GM12892 (cell line): ENCODE measurements around the gene RPL11. TPM values are rescaled to one million over a fixed set of nuclear protein-coding genes. Genes with fewer than 3 reads are reported as not detected.
"Not testable (repeated sequence)": the region's sequence is repeated elsewhere in the genome, so short reads cannot be mapped to it uniquely, and the experiment has no call there.

Experiments used
- DNase-seq: peaks from one replicate; pipeline ENCODE4 v3.0.0; 2011; ENCODE audit not compliant: insufficient read length
- FAIRE-seq: peaks from 2 replicates; lab custom pipeline; 2011; peaks lifted over from hg19 to GRCh38; lab: Jason Lieb, UNC
- POLR2A ChIP-seq: IDR thresholded peaks from 2 replicates; pipeline ENCODE4 v1.6.1; 2011; ENCODE audit warnings: low read depth, low read length, control low read depth
- POLR2AphosphoS5 ChIP-seq: IDR thresholded peaks from 2 replicates; pipeline ENCODE4 v1.6.1; 2011; ENCODE audit warnings: low read depth, low read length, control low read depth
- TAF1 ChIP-seq: IDR thresholded peaks from 2 replicates; pipeline ENCODE4 v1.6.1; 2011; ENCODE audit warnings: low read depth, mild to moderate bottlenecking, control low read depth, low read length, borderline replicate concordance
- polyA plus RNA-seq: library from polyadenylated mRNA; unstranded; fragments of >200 nt; gene quantifications from one replicate; pipeline ENCODE4 v1.2.1, GENCODE V29; 2012; ENCODE audit warnings: missing spikeins, inconsistent platforms; ENCODE audit not compliant: missing spikeins

Gene RPL11
- 7,014 TPM for polyA plus RNA-seq

DNA sequence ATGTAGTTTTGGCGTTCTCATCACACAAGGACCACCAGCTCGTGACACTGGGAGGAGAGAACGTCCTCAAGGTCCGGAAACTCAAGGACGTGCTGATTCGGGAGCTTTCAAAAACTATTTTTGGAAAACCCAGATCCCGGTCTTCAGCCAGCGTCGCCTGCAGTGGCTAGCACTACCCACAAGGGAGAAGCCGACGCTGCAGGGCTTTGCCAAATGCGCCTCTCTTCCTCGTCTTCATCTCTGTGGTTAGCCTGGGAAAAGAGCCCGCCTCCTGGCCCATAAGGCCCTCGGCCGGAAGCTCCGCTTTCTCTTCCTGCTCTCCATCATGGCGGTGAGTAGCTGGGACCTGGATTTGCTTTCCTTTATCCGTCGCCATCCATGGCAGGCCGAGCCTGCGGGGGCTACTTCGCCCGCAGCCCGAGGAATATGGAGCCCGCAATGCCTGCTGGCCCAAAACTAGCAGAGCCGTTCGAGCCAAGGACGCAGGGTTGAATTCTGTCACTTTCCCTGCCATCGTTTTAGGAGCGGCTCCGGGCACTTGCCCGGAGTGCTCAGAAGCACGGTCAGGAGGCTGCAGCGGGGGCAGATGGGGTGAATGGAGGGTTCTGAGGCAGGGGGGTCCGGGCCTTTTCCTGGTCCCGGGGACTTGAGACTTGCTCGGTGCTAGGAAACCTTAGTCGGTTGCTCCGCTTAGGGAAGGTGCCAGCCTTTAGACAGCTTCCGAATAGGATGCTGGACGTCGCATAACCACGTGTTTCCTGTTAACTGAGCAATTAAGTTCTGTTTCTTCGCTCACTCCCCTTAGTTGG is at the start of gene RPL11:
RPL11 (plus strand) TSS at position 308 of the 809 bp plus-strand sequence; CDS start at position 326, 18 bp downstream.
- FAIRE-seq: peak; percentile 84
- TF ChIP-seq POLR2AphosphoS5 (peak; percentile 99), TAF1 (peak; percentile 100), POLR2A (peak; percentile 99)
- DNase-seq: peak; percentile 83

DNA sequence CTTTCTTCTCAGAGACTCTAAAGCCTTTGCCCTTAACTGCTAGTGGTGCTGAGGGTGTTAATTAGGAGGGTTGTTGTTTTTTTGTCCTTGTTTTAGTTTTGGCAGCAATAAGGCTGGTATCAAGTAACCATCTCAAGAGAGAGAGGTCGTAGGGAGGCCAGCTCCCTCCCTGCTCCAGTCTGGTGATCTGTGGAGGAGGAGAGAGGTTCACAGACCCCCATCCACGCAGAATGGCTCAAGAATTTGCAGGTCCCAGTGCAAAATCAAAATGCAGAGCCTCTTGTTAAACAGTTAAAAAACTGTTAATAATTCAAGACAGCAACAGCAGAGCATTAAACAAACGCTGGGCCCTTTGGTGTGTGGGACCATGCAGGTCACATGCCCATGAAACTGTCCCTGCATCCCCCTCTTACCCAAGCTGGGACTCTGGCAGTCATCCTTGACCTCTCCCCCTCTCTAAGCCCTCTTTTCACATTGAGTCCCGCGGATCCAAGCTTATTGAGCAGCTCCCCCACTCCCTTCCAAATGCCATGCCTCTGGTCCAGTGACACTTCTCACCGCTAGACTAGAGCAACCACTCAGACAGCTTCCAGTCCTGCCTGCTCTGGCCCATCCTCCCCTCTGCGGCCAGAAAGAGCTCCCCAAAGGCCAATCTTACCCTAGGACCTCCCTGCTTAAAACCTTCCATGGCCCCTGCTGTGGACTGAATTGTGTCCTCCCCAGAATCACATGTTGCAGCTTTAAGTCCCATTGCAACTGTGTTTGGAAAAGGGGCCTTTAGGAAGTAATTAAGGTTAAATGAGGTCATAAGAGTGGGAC is 47.7 kb upstream of the RPL11 start:
- TF ChIP-seq POLR2AphosphoS5 (no peak), POLR2A (no peak), TAF1 (no peak)
- DNase-seq (no peak), FAIRE-seq (no peak)

DNA sequence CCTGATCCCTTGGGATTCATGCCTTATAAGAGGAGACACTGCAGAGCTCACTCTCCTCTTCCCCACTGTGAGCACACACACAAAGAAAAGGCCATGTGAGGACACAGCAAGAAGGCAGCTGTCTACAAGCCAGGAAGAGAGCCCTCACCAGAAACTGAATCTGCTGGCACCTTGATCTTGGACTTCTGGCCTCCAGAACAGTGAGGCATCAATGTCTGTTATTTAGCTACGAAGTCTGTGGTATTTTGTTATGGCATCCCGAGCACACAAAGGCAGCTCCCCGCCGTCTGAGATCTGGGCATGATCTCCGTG is 47.1 kb upstream of the RPL11 start:
- TF ChIP-seq POLR2A (no peak), TAF1 (no peak), POLR2AphosphoS5 (no peak)
- DNase-seq (no peak), FAIRE-seq (no peak)

DNA sequence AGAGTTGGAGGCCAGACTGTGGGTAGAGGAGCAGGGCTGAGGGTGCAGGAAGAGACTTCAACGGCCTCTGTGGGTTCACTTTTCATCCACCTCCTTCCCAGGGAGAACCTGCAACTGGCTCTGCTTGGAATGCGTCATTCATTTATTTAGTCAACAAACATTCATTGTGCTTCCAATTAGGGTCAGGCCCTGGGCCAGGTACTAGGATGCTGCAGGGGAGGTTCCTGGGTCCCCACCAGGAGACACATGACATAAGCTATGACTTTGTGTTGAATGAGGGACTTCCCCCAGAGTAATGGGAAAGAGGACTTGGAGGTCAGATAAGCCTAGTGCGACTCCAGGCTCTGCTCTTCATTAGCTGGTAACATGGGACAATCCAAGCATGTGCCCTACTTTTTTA is 46.3 kb upstream of the RPL11 start:
- DNase-seq: no peak
- no peak for FAIRE-seq
- TF ChIP-seq POLR2A (no peak), POLR2AphosphoS5 (no peak), TAF1 (no peak)

DNA sequence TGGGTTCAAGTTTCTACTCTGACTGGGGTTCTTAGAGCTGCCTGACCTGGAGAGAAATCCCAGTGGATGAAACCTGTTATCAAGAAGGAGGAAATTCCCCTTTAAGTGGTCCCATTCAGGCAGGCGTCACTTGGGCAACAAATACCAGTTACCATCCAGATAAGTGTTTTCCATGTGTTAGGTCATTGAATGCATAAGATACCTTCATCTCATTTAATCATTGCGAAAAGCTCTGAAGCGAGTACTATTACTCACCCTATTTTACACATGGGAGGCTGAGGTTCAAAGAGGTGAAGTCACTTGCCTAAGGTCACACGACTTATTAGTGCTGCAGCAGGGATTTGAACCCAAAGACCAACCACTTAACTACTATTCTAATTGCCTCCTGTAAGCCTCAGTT is 45.5 kb upstream of the RPL11 start:
- FAIRE-seq: no peak
- TF ChIP-seq POLR2AphosphoS5 (no peak), TAF1 (no peak), POLR2A (no peak)

DNA sequence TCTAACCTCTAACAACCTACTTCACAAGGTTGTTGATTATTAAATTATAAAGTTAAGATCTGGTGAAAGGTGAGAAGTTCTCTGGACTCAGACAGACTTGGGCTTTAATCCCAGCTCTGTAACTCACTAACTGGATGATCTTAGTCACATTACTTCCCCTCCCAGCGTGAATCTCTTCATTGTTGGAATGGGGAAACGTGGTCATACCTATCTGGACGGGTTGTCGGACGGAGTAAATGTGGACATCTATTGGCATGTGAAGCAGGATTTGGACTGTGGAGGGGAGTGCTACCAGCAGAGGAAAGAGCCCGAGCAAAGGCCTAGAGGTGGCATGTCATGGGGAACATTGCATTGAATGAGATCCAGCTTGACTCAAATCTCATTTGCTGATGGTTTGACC is 45.1 kb upstream of the RPL11 start:
- DNase-seq (no peak), FAIRE-seq (no peak)
- no peak for TF ChIP-seq POLR2AphosphoS5
- TF ChIP-seq POLR2A: no peak
- no peak for TF ChIP-seq TAF1

More for the DNA sequence above, 45.5 kb upstream of the RPL11 start:
- DNase-seq: no peak

DNA sequence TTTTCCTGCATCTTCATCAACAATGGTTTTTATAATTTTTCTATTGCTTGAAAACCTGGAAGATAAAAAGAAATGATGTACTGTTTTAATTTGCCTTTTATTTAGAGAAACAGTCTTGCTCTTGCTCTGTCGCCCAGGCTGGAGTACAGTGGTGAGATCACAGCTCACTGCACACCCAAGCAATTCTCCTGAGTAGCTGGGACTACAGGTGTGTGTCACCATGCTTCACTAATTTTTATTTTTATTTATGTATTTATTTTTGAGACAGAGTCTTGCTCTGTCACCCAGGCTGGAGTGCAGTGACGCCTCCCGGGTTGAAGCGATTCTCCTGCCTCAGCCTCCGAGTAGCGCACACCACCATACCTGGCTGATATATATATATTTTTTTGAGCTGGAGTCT is 43.0 kb upstream of the RPL11 start:
- DNase-seq (no peak), FAIRE-seq (no peak)
- TF ChIP-seq POLR2AphosphoS5 (no peak), TAF1 (no peak), POLR2A (no peak)

DNA sequence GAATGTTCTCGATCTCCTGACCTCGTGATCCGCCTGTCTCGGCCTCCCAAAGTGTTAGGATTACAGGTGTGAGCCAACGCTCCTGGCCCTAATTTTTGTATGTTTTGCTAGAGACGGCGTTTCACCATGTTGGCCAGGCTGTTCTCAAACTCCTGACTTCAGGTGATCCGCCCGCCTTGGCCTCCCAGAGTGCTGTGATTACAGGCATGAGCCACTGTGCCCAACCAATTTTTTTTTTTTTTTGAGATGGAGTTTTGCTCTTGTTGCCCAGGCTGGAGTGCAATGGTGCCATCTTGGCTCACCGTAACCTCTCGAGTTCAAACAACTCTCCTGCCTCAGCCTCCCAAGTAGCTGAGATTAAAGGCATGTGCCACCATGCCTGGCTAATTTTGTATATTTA is 42.4 kb upstream of the RPL11 start:
- not testable (repeated sequence) for DNase-seq, FAIRE-seq

DNA sequence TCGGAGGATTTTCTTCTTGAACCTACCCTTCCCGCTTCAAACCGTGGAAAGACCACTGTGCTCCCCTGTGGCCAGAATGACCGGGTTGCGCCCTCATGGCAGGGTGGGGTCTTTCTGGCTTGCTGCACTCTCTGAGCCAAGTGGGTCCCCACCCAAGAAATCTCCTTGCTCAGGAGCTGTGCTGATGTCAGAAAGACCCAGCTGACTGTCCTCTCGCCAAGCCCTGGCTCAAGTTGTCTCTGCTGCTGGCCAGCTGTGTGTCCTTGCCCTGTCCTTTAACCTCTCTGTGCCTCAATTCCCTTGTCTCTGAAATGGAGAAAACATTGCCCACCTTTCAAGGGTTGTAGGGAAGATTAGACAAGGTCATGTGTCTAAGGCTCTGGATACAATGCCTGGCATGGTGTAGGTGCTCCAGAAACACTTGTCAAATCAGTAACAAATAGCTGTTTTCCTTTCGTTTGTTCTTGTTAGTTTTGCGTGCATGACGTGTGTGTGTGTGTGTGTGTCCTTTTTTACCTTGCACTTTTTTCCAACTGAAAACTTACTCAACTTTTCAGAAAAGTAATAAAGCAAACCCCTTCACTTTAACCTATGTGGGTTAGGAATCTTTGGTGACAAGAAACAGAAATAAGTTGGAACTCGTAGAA is 41.1 kb upstream of the RPL11 start:
- DNase-seq: no peak
- FAIRE-seq: no peak
- no peak for TF ChIP-seq TAF1
- TF ChIP-seq POLR2AphosphoS5: no peak
- TF ChIP-seq POLR2A: no peak

DNA sequence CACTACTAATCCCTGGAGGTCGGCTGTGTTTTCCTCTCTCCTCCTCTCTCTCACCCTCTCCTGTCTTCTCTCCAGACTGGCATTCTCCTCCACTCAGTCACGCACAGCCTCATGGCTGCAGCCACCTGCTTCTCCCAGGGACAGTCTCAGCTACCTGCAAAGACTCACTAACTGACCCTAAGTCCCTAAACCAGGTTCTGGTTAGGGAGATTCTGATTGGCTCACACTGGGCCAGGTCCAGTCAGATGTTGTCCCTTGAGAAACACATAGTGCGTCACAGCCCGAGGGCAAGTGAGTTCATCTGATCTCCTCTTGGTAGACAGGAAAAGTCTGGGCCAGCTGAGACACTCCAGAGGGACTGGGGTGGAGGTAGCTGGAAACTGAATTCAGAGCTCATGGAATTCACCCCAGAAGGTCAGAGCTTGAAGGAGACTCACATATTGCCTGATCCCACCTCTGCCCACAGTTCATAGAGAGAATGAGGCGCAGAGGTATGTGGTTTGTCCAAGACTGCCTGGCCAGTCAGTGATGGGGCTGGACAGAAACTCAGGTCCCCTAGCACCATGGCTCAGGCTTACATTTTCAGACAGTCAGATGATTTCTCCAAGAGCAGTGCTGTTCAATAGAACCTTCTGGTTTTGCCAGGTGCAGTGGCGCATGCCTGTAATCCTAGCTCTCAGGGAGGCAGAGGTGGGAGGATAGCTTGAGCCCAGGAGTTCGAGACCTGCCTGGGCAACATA is 40.4 kb upstream of the RPL11 start:
- FAIRE-seq (no peak), DNase-seq (no peak)
- TF ChIP-seq TAF1 (no peak), POLR2AphosphoS5 (no peak), POLR2A (no peak)

DNA sequence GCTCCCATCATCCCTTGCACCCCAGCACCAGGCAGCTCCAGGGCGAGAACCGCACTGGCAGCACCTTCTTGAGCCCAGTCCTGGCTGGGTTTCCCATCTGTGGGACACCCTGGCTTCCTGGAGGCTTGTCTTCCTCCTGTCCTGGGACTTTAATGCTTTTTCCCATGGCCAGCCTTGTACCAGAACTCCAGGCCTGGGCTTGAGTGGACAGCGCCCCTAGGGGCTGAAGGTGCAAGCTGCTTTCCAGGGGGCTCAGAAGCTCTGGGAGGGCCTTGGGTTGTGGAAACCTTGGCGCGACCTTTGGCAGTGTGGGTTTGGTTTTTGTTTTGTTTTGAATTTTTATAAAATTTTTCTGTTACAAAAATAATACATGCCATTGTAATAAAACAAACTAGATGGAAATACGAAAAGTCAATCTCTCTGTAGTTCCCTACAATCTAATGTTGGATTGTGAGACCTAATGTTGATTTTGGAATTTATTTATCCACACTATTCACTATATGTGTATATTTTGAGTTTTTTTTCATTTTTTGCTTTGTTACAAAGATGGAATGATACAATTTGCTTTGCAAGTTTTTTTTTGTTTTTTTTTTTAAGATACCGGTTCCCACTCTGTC is 33.8 kb upstream of the RPL11 start:
- no peak for TF ChIP-seq POLR2A
- FAIRE-seq (no peak), DNase-seq (peak; percentile 56)
